ENCODE measurements around the gene GRXCR2. TPM values are rescaled to one million over a fixed set of nuclear protein-coding genes. Genes with fewer than 3 reads are reported as not detected.

GRXCR2 gene
- total RNA-seq, 1 experiment from 2014 or later: not detected

- POLR2A ChIA-PET: no interaction called here
- RAD21 ChIA-PET (ENCODE audit: low non-redundant PET in 1 of 2, low total read pairs in 2 of 2, uncharacterized antibody in 2 of 2, unreplicated experiment in 2 of 2): no interaction called here
Measured at GRCh38 chr5:145918397-145918796, 45.6 kb upstream of the GRXCR2 start.

More at GRCh38 chr5:145918397-145918796, 45.6 kb upstream of the GRXCR2 start:
- peaks cover 0 to 12% of the 10 kb centered on the region in 2 experiments; a peak in 3 of 4 replicates for H3K4me1 ChIP-seq (ENCODE audit: control insufficient read depth in 1 of 2, insufficient read depth in 2 of 2, low read length in 2 of 2)
- BruUV-seq (replicated peaks): no TSS peak
- H3K9me3 ChIP-seq (ENCODE audit: control insufficient read depth in 1 of 2, insufficient read depth in 1 of 2, low read depth in 1 of 2, low read length in 2 of 2): no peaks in the 10 kb centered on the region
- no peaks in the 10 kb centered on the region for H4K20me1 ChIP-seq (ENCODE audit: insufficient read depth)
- no peaks in the 10 kb centered on the region for H3K27me3 ChIP-seq (ENCODE audit: insufficient read depth, low read length)
- CTCF ChIA-PET: interaction anchor here (0.8 kb wide), 1 partner anchor 123 kb away, joined by 3 read pairs; no protein-coding TSS in a partner anchor
- no peaks in the 10 kb centered on the region for H3K79me2 ChIP-seq (ENCODE audit: insufficient read depth, low read length)
- no peak overlapping the region for H3K4me2 ChIP-seq (ENCODE audit: low read length)
- H3K36me3 ChIP-seq (ENCODE audit: control insufficient read depth in 1 of 2, insufficient read depth in 2 of 2, low read length in 2 of 2): no peaks in the 10 kb centered on the region
- no peak for ATAC-seq
- no peak for TF ChIP-seq FOSL1 (IDR thresholded peaks at IDR 0.05; ENCODE audit: low read depth)
- no peak for TF ChIP-seq ZFX (IDR thresholded peaks at IDR 0.05)
- TF ChIP-seq JUND (IDR thresholded peaks at IDR 0.05): no peak
- no peak for TF ChIP-seq SIN3A (IDR thresholded peaks at IDR 0.05; ENCODE audit: low read depth)
- no peak for TF ChIP-seq REST (IDR thresholded peaks at IDR 0.05; ENCODE audit: low read depth)
- TF ChIP-seq EGR1 (IDR thresholded peaks at IDR 0.05; ENCODE audit: low read depth): no peak
- TF ChIP-seq POLR2A (IDR thresholded peaks at IDR 0.05; ENCODE audit: borderline replicate concordance, extremely low read depth, insufficient read depth, insufficient read length): no peak
- TF ChIP-seq EZH2phosphoT487 (IDR thresholded peaks at IDR 0.05; ENCODE audit: borderline replicate concordance): no peak
- no peak for TF ChIP-seq CTCF (IDR thresholded peaks at IDR 0.05 in 2 of 3, conservative IDR thresholded peaks at IDR 0.05 in 1 of 3; ENCODE audit: borderline replicate concordance in 1 of 3, insufficient read depth in 1 of 3, low read depth in 2 of 3, low read length in 2 of 3)
- intact Hi-C loops (cut with micrococcal nuclease): no loop called here
- no peak for DNase-seq (ENCODE audit: low read depth, low spot score)
- no peak overlapping the region for H3K9ac ChIP-seq (ENCODE audit: low read length)
- H3K27ac ChIP-seq (ENCODE audit: low read depth, low read length): no peak overlapping the region
- no peaks in the 10 kb centered on the region for H3K9me2 ChIP-seq (ENCODE audit: insufficient read depth)
- no peak overlapping the region for H3K4me3 ChIP-seq (replicated peaks in 1 of 2; ENCODE audit: low read depth in 1 of 2, low read length in 2 of 2)
- no peak overlapping the region for H2AFZ ChIP-seq (ENCODE audit: low read depth, low read length, poor library complexity, severe bottlenecking)

All from HCT116 (cell line).